HepG2 (cell line): ENCODE results near the gene EOGT.
A peak's percentile ranks its signal among the peaks of the same experiment; 100 is the strongest.

ENCODE experiments used
- BORCS8-MEF2B ChIP-seq: sonication (generic); formaldehyde crosslinking; IDR thresholded peaks from 2 replicates; pipeline ENCODE4 v1.8.0; 2022; ENCODE audit warnings: mild to moderate bottlenecking, missing genetic modification reagents
- DNMT1 ChIP-seq: sonication (generic); formaldehyde crosslinking; IDR thresholded peaks from 2 replicates; pipeline ENCODE4 v1.5.1; 2020; ENCODE audit warnings: mild to moderate bottlenecking, missing genetic modification reagents
- ELF3 ChIP-seq: IDR thresholded peaks from 2 replicates; pipeline ENCODE4 v1.6.1; 2016; ENCODE audit warnings: missing genetic modification reagents, missing compliant biosample characterization
- FLYWCH1 ChIP-seq: sonication (generic); formaldehyde crosslinking; IDR thresholded peaks from 2 replicates; pipeline ENCODE4 v1.8.1; 2023; ENCODE audit warnings: mild to moderate bottlenecking, missing genetic modification reagents
- FOXA1 ChIP-seq, 2 experiments: fragments of 450-650 bp in 1 of 2; sonication (generic) in 1 of 2; formaldehyde crosslinking in 1 of 2; IDR thresholded peaks; 2 replicates each; pipeline versions ENCODE4 v1.4.0 to v1.6.1; 2016 to 2020; ENCODE audit warnings: missing genetic modification reagents in 1 of 2
- FOXM1 ChIP-seq: sonication (generic); formaldehyde crosslinking; IDR thresholded peaks from 2 replicates; pipeline ENCODE4 v1.5.0; 2020; ENCODE audit warnings: missing genetic modification reagents
- PCBP2 ChIP-seq: fragments of 200-400 bp; formaldehyde crosslinking; optimal IDR thresholded peaks from 2 replicates; pipeline ENCODE3; 2018; ENCODE audit warnings: low read length, low read depth; ENCODE audit not compliant: poor library complexity, severe bottlenecking
- ZNF383 ChIP-seq: sonication (generic); formaldehyde crosslinking; IDR thresholded peaks from 2 replicates; pipeline ENCODE4 v1.4.0; 2020; ENCODE audit warnings: missing genetic modification reagents, mild to moderate bottlenecking, borderline replicate concordance
- ZNF549 ChIP-seq: sonication (generic); formaldehyde crosslinking; IDR thresholded peaks from 2 replicates; pipeline ENCODE4 v1.5.0; 2020; ENCODE audit warnings: missing genetic modification reagents
- ZNF788 ChIP-seq: sonication (generic); formaldehyde crosslinking; IDR thresholded peaks from 2 replicates; pipeline ENCODE4 v1.5.0; 2020; ENCODE audit warnings: mild to moderate bottlenecking, missing genetic modification reagents, borderline replicate concordance

DNA sequence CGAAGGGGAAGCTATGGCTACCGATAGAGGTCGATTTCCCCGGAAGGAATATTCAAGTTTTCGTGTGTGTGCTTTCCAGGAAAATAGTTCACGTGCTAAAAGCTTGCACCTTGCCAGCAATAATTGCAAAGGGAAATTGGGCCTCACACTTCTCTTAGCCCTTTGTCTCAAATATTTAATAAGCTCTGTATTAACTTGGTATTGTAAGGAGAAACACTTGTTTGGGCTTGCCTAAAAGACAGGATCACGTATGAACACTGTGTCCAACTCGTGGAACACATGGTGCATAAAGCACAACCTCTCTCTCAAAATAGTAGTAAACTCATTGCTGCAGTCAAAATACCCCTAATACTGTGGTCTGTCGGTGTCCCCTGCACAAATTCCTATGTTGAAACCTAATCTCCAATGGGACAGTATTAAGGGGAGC is 39.0 kb upstream of the EOGT start:
- TF ChIP-seq DNMT1 (CRISPR knock-in tag) = no peak
- no peak for TF ChIP-seq BORCS8-MEF2B
- TF ChIP-seq FOXM1 (CRISPR knock-in tag) = no peak
- TF ChIP-seq ZNF788 = no peak
- no peak for TF ChIP-seq FOXA1 (IDR thresholded peaks at IDR 0.05)
- TF ChIP-seq FOXA1 (CRISPR knock-in tag; IDR thresholded peaks at IDR 0.05) = no peak
- TF ChIP-seq FLYWCH1 (CRISPR knock-in tag) = 0 out of 2 replicates have a peak, but pooled peaks have one; percentile 40
- no peak for TF ChIP-seq ELF3 (CRISPR knock-in tag)
- TF ChIP-seq ZNF383 (CRISPR knock-in tag) = 0 out of 2 replicates have a peak, but pooled peaks have one; percentile 40
- TF ChIP-seq PCBP2 = no peak
- no peak for TF ChIP-seq ZNF549 (CRISPR knock-in tag)
